Measurements from ENCODE around the gene BEND5.

BEND5 gene

GRCh38 chr1:48681476-48682305 is 95.0 kb downstream of the BEND5 start:
- Histone ChIP-seq H3K79me2 (ENCODE audit: control insufficient read depth, insufficient read depth, low read length, unreplicated experiment) (no peaks in the 10 kb centered on the region), H3K4me1 (ENCODE audit: control insufficient read depth, insufficient read depth, low read length, unreplicated experiment) (no peaks in the 10 kb centered on the region), H3K36me3 (ENCODE audit: insufficient read depth, low read length) (no peaks in the 10 kb centered on the region), H3K27ac (ENCODE audit: low read depth, low read length) (no peak overlapping the region), H3K27me3 (ENCODE audit: insufficient read depth, low read length) (no peaks in the 10 kb centered on the region), H3K4me3 (ENCODE audit: low read depth, low read length) (no peak overlapping the region), H2AFZ (ENCODE audit: low read length, unreplicated experiment) (no peak overlapping the region)

- Histone ChIP-seq H3K27me3 (ENCODE audit: insufficient read depth, low read length) (no peaks in the 10 kb centered on the region), H2AFZ (ENCODE audit: low read length, unreplicated experiment) (no peak overlapping the region), H3K79me2 (ENCODE audit: control insufficient read depth, insufficient read depth, low read length, unreplicated experiment) (no peaks in the 10 kb centered on the region), H3K27ac (ENCODE audit: low read depth, low read length) (no peak overlapping the region), H3K4me3 (ENCODE audit: low read depth, low read length) (no peak overlapping the region), H3K4me1 (ENCODE audit: control insufficient read depth, insufficient read depth, low read length, unreplicated experiment) (no peaks in the 10 kb centered on the region), H3K36me3 (ENCODE audit: insufficient read depth, low read length) (no peaks in the 10 kb centered on the region)
Measured at GRCh38 chr1:48680411-48681035, 96.2 kb downstream of the BEND5 start.

- no peak overlapping the region for H2AFZ ChIP-seq (ENCODE audit: low read length, unreplicated experiment)
- no peaks in the 10 kb centered on the region for H3K27me3 ChIP-seq (ENCODE audit: insufficient read depth, low read length)
- H3K4me3 ChIP-seq (ENCODE audit: low read depth, low read length) = no peak overlapping the region
- H3K4me1 ChIP-seq (ENCODE audit: control insufficient read depth, insufficient read depth, low read length, unreplicated experiment) = peaks cover 5% of the 10 kb centered on the region
- no peaks in the 10 kb centered on the region for H3K36me3 ChIP-seq (ENCODE audit: insufficient read depth, low read length)
- no peak overlapping the region for H3K27ac ChIP-seq (ENCODE audit: low read depth, low read length)
- H3K79me2 ChIP-seq (ENCODE audit: control insufficient read depth, insufficient read depth, low read length, unreplicated experiment) = no peaks in the 10 kb centered on the region
Measured at GRCh38 chr1:48679859-48680258, 96.8 kb downstream of the BEND5 start.

GRCh38 chr1:48678710-48679505 is 97.8 kb downstream of the BEND5 start:
- H3K36me3 ChIP-seq (ENCODE audit: insufficient read depth, low read length) = no peaks in the 10 kb centered on the region
- H2AFZ ChIP-seq (ENCODE audit: low read length, unreplicated experiment) = no peak overlapping the region
- H3K27ac ChIP-seq (ENCODE audit: low read depth, low read length) = no peak overlapping the region
- no peaks in the 10 kb centered on the region for H3K27me3 ChIP-seq (ENCODE audit: insufficient read depth, low read length)
- H3K4me1 ChIP-seq (ENCODE audit: control insufficient read depth, insufficient read depth, low read length, unreplicated experiment) = peaks cover 8% of the 10 kb centered on the region
- H3K4me3 ChIP-seq (ENCODE audit: low read depth, low read length) = no peak overlapping the region
- no peaks in the 10 kb centered on the region for H3K79me2 ChIP-seq (ENCODE audit: control insufficient read depth, insufficient read depth, low read length, unreplicated experiment)
